Measurements from ENCODE around the gene SLCO2A1.

The SLCO2A1 gene

GRCh38 chr3:134039161-134039862 is 9.6 kb upstream of the SLCO2A1 start:
- Histone ChIP-seq H3K9me3 (ENCODE audit: control insufficient read depth, low read depth, low read length) (peaks cover 23% of the 10 kb centered on the region), H3K4me3 (ENCODE audit: low read length) (no peak overlapping the region), H3K27me3 (ENCODE audit: control insufficient read depth, insufficient read depth, low read length) (no peaks in the 10 kb centered on the region), H3K4me1 (ENCODE audit: control insufficient read depth, low read depth, low read length) (no peaks in the 10 kb centered on the region), H3K9ac (ENCODE audit: low read length) (no peak overlapping the region), H3K27ac (ENCODE audit: low read length) (no peak overlapping the region), H3K36me3 (ENCODE audit: control insufficient read depth, low read depth, low read length) (no peaks in the 10 kb centered on the region)

- no peaks in the 10 kb centered on the region for H3K4me1 ChIP-seq (ENCODE audit: control insufficient read depth, low read depth, low read length)
- no peak overlapping the region for H3K27ac ChIP-seq (ENCODE audit: low read length)
- H3K4me3 ChIP-seq (ENCODE audit: low read length) = no peak overlapping the region
- no peaks in the 10 kb centered on the region for H3K36me3 ChIP-seq (ENCODE audit: control insufficient read depth, low read depth, low read length)
- no peak overlapping the region for H3K9ac ChIP-seq (ENCODE audit: low read length)
- peaks cover 17% of the 10 kb centered on the region for H3K9me3 ChIP-seq (ENCODE audit: control insufficient read depth, low read depth, low read length)
- H3K27me3 ChIP-seq (ENCODE audit: control insufficient read depth, insufficient read depth, low read length) = no peaks in the 10 kb centered on the region
Measured at GRCh38 chr3:134038716-134039115, 9.0 kb upstream of the SLCO2A1 start.

GRCh38 chr3:134038071-134038491 is 8.4 kb upstream of the SLCO2A1 start:
- Histone ChIP-seq H3K36me3 (ENCODE audit: control insufficient read depth, low read depth, low read length) (no peaks in the 10 kb centered on the region), H3K4me1 (ENCODE audit: control insufficient read depth, low read depth, low read length) (no peaks in the 10 kb centered on the region), H3K9ac (ENCODE audit: low read length) (no peak overlapping the region), H3K27me3 (ENCODE audit: control insufficient read depth, insufficient read depth, low read length) (no peaks in the 10 kb centered on the region), H3K27ac (ENCODE audit: low read length) (no peak overlapping the region), H3K9me3 (ENCODE audit: control insufficient read depth, low read depth, low read length) (peaks cover 11% of the 10 kb centered on the region), H3K4me3 (ENCODE audit: low read length) (no peak overlapping the region)

DNA sequence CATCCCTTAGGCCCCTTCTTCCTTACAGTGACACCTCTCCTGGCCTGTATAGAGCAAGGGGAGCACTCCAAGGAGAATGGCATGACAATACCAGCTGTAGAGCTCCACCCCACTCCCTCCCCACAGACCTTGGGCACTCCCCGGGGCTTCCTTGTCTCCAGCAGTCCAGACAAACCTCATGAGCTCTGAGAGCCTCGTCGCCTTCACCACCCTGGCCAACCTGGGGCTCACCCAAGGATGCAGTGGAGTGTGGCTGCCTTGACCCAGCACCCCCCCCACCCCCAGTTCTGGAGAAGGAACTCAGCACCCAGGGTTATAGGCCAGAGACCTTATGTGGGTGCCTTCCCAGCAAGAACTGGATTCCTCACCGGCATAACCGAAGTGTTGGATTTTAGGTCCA is 7.4 kb upstream of the SLCO2A1 start:
- Histone ChIP-seq H3K27me3 (ENCODE audit: control insufficient read depth, insufficient read depth, low read length) (no peaks in the 10 kb centered on the region), H3K9me3 (ENCODE audit: control insufficient read depth, low read depth, low read length) (peaks cover 6% of the 10 kb centered on the region), H3K4me1 (ENCODE audit: control insufficient read depth, low read depth, low read length) (no peaks in the 10 kb centered on the region), H3K4me3 (ENCODE audit: low read length) (no peak overlapping the region), H3K36me3 (ENCODE audit: control insufficient read depth, low read depth, low read length) (no peaks in the 10 kb centered on the region), H3K27ac (ENCODE audit: low read length) (no peak overlapping the region), H3K9ac (ENCODE audit: low read length) (no peak overlapping the region)

GRCh38 chr3:134036291-134036690 is 6.6 kb upstream of the SLCO2A1 start:
- Histone ChIP-seq H3K9ac (ENCODE audit: low read length) (no peak overlapping the region), H3K36me3 (ENCODE audit: control insufficient read depth, low read depth, low read length) (no peaks in the 10 kb centered on the region), H3K4me1 (ENCODE audit: control insufficient read depth, low read depth, low read length) (no peaks in the 10 kb centered on the region), H3K27me3 (ENCODE audit: control insufficient read depth, insufficient read depth, low read length) (peaks cover 6% of the 10 kb centered on the region), H3K27ac (ENCODE audit: low read length) (no peak overlapping the region), H3K9me3 (ENCODE audit: control insufficient read depth, low read depth, low read length) (peaks cover 3% of the 10 kb centered on the region), H3K4me3 (ENCODE audit: low read length) (no peak overlapping the region)

GRCh38 chr3:134035836-134036235 is 6.1 kb upstream of the SLCO2A1 start:
- no peak overlapping the region for H3K9ac ChIP-seq (ENCODE audit: low read length)
- peaks cover 10% of the 10 kb centered on the region for H3K27me3 ChIP-seq (ENCODE audit: control insufficient read depth, insufficient read depth, low read length)
- H3K27ac ChIP-seq (ENCODE audit: low read length) = no peak overlapping the region
- H3K36me3 ChIP-seq (ENCODE audit: control insufficient read depth, low read depth, low read length) = no peaks in the 10 kb centered on the region
- no peaks in the 10 kb centered on the region for H3K9me3 ChIP-seq (ENCODE audit: control insufficient read depth, low read depth, low read length)
- H3K4me3 ChIP-seq (ENCODE audit: low read length) = no peak overlapping the region
- H3K4me1 ChIP-seq (ENCODE audit: control insufficient read depth, low read depth, low read length) = no peaks in the 10 kb centered on the region

DNA sequence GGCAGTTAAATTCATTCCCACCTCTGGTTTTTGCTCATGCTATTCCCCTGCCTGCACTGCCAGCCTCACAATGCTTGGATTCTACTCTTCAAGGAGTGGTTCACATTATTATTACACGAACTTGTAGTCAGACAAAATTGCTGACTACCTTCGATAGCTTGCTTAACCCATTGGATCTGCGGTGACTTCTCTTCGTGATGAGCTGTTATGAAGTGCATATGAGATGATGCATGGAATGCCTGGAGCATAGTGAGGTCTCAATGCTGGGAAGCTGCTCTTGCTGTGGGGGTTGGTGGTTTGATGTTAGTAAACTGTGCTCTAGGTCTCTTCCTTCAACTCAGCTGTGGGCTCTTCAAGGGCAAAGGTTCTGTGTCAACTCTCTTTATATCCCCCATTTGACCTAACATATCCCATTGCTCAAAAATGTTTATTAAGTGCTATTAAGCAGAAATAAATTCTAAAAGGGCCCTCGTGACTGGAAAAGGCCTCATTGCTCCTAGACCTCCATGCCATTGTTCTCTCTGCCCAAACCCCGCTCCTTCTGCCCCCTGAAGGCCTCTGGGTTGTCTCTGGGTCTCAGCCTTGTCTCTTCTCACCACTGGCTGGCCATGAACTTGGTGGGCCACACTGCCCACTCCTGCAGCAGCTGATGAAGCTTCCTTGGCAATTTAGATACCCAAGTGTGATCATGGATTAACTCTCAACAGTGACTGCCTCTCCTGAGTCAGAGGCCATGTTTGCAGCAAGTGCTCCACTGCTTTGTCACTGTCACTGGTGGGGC is 4.5 kb upstream of the SLCO2A1 start:
- no peaks in the 10 kb centered on the region for H3K36me3 ChIP-seq (ENCODE audit: control insufficient read depth, low read depth, low read length)
- H3K4me3 ChIP-seq (ENCODE audit: low read length) = no peak overlapping the region
- no peaks in the 10 kb centered on the region for H3K4me1 ChIP-seq (ENCODE audit: control insufficient read depth, low read depth, low read length)
- no peak overlapping the region for H3K27ac ChIP-seq (ENCODE audit: low read length)
- H3K9ac ChIP-seq (ENCODE audit: low read length) = no peak overlapping the region
- peaks cover 26% of the 10 kb centered on the region for H3K27me3 ChIP-seq (ENCODE audit: control insufficient read depth, insufficient read depth, low read length)
- no peaks in the 10 kb centered on the region for H3K9me3 ChIP-seq (ENCODE audit: control insufficient read depth, low read depth, low read length)

DNA sequence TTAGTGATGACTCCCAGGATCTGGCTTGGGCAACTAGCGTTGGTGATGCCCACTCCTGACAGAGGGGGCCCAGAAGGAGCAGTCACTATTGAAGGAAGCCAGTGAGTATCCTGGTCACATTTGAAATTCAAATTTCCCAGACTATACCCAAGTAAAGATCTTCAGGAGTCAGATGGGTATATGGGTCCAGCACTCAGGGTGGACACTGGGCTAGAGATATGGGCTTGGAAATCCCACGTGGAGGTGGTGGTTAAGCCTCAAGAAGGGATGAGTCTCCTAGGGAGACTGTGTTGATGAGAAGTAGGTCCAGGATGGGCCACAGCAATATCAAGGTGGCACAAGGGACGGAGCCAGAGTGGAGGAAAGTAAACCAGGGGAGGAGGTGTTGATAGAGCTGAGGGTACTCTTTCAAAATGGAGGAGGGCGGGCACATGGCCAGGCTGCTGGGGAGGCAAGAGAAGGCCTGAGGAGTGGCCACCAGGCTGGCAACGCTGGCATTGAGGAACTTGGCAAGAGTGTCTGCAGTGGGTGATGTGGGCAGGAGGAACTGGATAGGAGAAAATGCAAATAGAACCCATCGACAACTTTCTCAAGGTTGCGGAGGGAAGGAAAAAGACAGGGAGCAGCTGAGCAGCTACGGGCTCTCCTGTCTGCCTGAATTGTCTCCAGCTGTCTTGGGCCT is 3.7 kb upstream of the SLCO2A1 start:
- H3K4me3 ChIP-seq (ENCODE audit: low read length) = no peak overlapping the region
- no peak overlapping the region for H3K27ac ChIP-seq (ENCODE audit: low read length)
- no peaks in the 10 kb centered on the region for H3K9me3 ChIP-seq (ENCODE audit: control insufficient read depth, low read depth, low read length)
- no peak overlapping the region for H3K9ac ChIP-seq (ENCODE audit: low read length)
- H3K36me3 ChIP-seq (ENCODE audit: control insufficient read depth, low read depth, low read length) = no peaks in the 10 kb centered on the region
- peaks cover 5% of the 10 kb centered on the region for H3K4me1 ChIP-seq (ENCODE audit: control insufficient read depth, low read depth, low read length)
- H3K27me3 ChIP-seq (ENCODE audit: control insufficient read depth, insufficient read depth, low read length) = peaks cover 33% of the 10 kb centered on the region

- Histone ChIP-seq H3K9me3 (ENCODE audit: control insufficient read depth, low read depth, low read length) (no peaks in the 10 kb centered on the region), H3K4me1 (ENCODE audit: control insufficient read depth, low read depth, low read length) (peaks cover 5% of the 10 kb centered on the region), H3K27me3 (ENCODE audit: control insufficient read depth, insufficient read depth, low read length) (peaks cover 45% of the 10 kb centered on the region), H3K9ac (ENCODE audit: low read length) (no peak overlapping the region), H3K4me3 (ENCODE audit: low read length) (no peak overlapping the region), H3K36me3 (ENCODE audit: control insufficient read depth, low read depth, low read length) (no peaks in the 10 kb centered on the region), H3K27ac (ENCODE audit: low read length) (no peak overlapping the region)
Measured at GRCh38 chr3:134031348-134031915, 1.7 kb upstream of the SLCO2A1 start.

DNA sequence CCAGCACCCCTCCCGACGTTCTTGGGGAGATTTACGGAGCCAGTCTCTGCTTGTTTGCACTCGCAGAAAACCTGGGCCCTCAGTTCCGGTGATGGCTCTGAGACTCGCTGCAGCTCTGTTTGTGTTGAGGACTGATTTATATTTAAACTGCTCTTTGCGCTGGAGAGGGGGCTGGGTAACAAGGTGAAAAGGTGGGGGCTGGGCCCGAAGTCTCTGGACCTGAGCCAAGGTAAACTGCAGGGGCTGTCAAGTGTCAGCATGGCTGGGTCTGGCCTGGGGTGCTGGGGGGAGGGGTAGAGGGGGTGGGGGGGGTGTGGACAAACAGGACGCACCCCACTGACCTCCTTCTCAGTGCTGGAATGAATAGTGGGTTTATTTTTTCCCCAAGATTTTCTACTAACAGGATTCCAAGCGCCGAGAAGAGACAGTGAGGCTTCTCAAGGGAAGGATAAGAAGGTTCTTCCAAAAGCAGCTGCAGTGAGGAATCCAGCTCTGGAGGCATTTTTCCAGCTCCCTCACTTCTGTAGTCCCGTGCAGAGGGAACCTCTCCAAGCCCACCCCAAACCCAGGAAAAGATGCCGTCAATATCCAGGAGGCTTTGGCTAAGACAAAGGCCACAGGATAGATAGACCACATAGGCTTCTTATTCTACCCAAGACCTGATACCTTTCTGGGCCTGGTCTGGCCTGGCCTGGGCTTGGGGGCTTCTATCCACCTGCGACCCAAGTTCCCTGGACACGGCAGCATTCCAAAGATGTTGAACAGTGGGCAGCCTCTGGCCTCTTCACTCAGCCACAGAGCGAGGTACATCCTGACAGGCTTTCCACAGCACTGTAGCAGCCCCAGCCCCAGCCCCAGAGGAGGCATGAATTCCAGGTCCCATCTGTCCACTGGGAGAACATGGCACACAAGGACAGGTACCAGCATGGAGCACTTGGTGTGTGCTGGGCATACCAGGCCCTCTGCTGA is 938 bp upstream of the SLCO2A1 start:
- Histone ChIP-seq H3K9ac (ENCODE audit: low read length) (no peak overlapping the region), H3K9me3 (ENCODE audit: control insufficient read depth, low read depth, low read length) (no peaks in the 10 kb centered on the region), H3K36me3 (ENCODE audit: control insufficient read depth, low read depth, low read length) (no peaks in the 10 kb centered on the region), H3K27ac (ENCODE audit: low read length) (no peak overlapping the region), H3K4me3 (ENCODE audit: low read length) (peak overlapping the region; percentile 67), H3K4me1 (ENCODE audit: control insufficient read depth, low read depth, low read length) (peaks cover 5% of the 10 kb centered on the region), H3K27me3 (ENCODE audit: control insufficient read depth, insufficient read depth, low read length) (peaks cover 45% of the 10 kb centered on the region)
